Activated naive CD4-positive, alpha-beta T cell treated with anti-CD3 and anti-CD28 coated beads, Interleukin-2, amount 50 U/mL, for 72 hours (primary cell): ENCODE measurements around the gene GPC5. TPM values are rescaled to one million over a fixed set of nuclear protein-coding genes. Genes with fewer than 3 reads are reported as not detected.
"Not testable (repeated sequence)": the region's sequence is repeated elsewhere in the genome, so short reads cannot be mapped to it uniquely, and the experiment has no call there.

Experiments used
- ATAC-seq, 2 donors: fragments of 150-1000 bp; cut with Tn5 transposase; 2 replicates each; pipeline ENCODE4 v1.10.0; 2021; ENCODE audit warnings: mild to moderate bottlenecking in 2 of 2, moderate library complexity in 2 of 2
- DNase-seq, 2 donors: peaks; one replicate each; pipeline ENCODE4 v3.0.0; 2021 to 2022; ENCODE audit warnings: low spot score in 2 of 2
- H3K27ac Mint-ChIP-seq, 2 donors: one replicate each; pipeline ENCODE4 v1.8.0; 2022; ENCODE audit warnings: mild to moderate bottlenecking in 2 of 2, mixed read lengths in 2 of 2
- H3K36me3 Mint-ChIP-seq, 2 donors: one replicate each; pipeline ENCODE4 v1.8.0; 2022; ENCODE audit warnings: mixed read lengths in 2 of 2
- H3K9me3 Mint-ChIP-seq, 2 donors: one replicate each; pipeline ENCODE4 v1.8.0; 2022; ENCODE audit warnings: mixed read lengths in 2 of 2
- total RNA-seq, 2 donors: library from RNA; stranded (reverse); gene quantifications; one replicate each; pipeline ENCODE4 v1.2.3, GENCODE V29; 2022

The GPC5 gene
- total RNA-seq, 2 donors from 2014 or later, result 0.11 to 0.78 TPM

- ATAC-seq (no peak), DNase-seq (no peak)
- H3K9me3 Mint-ChIP-seq, result no peaks in the 10 kb centered on the region
- H3K27ac Mint-ChIP-seq, result no peak overlapping the region
- no peaks in the 10 kb centered on the region for H3K36me3 Mint-ChIP-seq
These were observed 3.5 kb downstream of the GPC5 start for GRCh38 chr13:91401920-91402319.

DNA sequence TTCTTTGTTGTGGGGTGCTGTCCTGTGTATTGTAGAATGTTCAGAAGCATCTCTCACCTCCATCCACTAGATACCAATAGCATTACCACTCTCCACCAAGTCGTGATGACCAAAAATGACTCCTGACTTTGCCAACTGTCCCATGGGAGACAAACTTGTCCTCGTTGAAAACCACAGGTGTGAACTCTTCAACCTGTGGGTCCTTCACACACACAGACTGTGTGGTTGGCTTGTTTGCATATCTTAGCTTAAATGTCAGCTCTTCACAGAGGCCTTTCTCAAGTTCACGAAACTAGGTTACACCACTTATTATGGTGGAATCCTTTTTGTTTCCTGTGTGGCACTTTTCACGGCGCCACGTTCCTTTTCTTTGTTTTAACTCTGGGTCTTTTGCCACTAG, 6.8 kb downstream of the GPC5 start:
- Mint-ChIP-seq H3K9me3 (no peaks in the 10 kb centered on the region), H3K27ac (no peak overlapping the region), H3K36me3 (no peaks in the 10 kb centered on the region)
- no peak for DNase-seq
- ATAC-seq, result no peak

- H3K9me3 Mint-ChIP-seq, result no peaks in the 10 kb centered on the region
- DNase-seq, result peak in 1 of 2 donors; percentile 45
- no peak overlapping the region for H3K27ac Mint-ChIP-seq
- H3K36me3 Mint-ChIP-seq, result no peaks in the 10 kb centered on the region
- ATAC-seq, result peak in 1 of 2 donors; percentile 75
These were observed 8.2 kb downstream of the GPC5 start for GRCh38 chr13:91406619-91407018.

- DNase-seq, result no peak
- no peak for ATAC-seq
- H3K27ac Mint-ChIP-seq, result no peak overlapping the region
- no peaks in the 10 kb centered on the region for H3K36me3 Mint-ChIP-seq
- no peaks in the 10 kb centered on the region for H3K9me3 Mint-ChIP-seq
These were observed 10.6 kb downstream of the GPC5 start for GRCh38 chr13:91408971-91409370.

- DNase-seq, H3K9me3 Mint-ChIP-seq, H3K36me3 Mint-ChIP-seq, ATAC-seq, H3K27ac Mint-ChIP-seq: not testable (repeated sequence)
These were observed 18.2 kb downstream of the GPC5 start for GRCh38 chr13:91416579-91416978.

DNA sequence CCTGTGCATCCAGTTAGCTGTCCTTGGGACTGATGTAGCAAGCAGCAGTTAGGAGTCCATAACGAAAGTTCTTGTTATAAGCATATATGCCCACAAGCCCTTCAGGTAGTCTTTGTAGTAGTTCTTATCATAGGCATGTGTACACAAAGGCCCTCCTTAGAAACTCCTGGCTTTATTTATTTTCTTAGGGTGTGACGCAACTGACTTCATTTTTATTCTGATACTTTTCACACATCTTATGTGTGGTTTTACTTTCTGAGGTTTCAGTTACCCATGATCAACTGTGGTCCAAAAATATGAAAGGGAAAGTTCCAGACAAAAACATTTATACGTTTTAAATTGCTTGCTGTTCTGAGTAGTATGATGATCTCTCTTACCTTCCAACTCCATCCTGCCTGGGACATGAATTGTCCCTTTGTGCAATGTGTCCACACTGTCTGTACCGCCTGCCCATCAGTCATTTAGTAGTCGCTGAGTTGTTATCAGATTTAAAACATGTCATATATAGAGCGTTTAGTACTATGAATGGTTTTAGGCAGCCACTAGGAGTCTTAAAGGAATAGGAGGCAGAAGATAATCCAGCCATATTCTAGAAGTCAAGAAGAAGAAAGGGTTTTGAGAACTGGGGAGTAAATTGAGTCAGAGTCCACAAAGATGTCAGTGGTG, 19.4 kb downstream of the GPC5 start:
- H3K36me3 Mint-ChIP-seq, result no peaks in the 10 kb centered on the region
- H3K9me3 Mint-ChIP-seq, result no peaks in the 10 kb centered on the region
- DNase-seq (no peak), ATAC-seq (peak in 1 of 2 donors; percentile 75)
- H3K27ac Mint-ChIP-seq, result no peak overlapping the region

DNA sequence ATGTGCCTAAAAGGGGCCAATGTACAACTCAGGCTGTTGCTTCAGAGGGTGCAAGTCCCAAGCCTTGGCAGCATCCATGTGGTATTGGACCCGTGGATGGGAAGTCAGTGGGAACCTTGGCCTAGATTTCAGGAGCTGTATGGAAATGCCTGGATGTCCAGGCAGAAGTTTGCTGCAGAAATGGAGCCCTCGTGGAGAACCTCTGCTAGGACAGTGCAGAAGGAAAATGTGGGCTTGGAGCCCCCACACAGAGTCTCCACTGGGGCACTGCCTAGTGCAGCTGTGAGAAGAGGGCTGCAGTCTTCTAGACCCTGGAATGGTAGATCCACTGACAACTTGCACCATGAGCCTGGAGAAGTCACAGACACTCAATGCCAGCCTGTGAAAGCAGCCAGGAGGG, 28.5 kb downstream of the GPC5 start:
- H3K27ac Mint-ChIP-seq, result no peak overlapping the region
- ATAC-seq (no peak), DNase-seq (no peak)
- H3K9me3 Mint-ChIP-seq, result peaks cover 17 to 31% of the 10 kb centered on the region in 2 donors
- peaks cover 16 to 23% of the 10 kb centered on the region in 2 donors for H3K36me3 Mint-ChIP-seq

GRCh38 chr13:91438674-91439073, 40.3 kb downstream of the GPC5 start:
- not testable (repeated sequence) for H3K27ac Mint-ChIP-seq, DNase-seq, ATAC-seq, H3K36me3 Mint-ChIP-seq
- peaks cover 9 to 11% of the 10 kb centered on the region in 2 donors for H3K9me3 Mint-ChIP-seq

DNA sequence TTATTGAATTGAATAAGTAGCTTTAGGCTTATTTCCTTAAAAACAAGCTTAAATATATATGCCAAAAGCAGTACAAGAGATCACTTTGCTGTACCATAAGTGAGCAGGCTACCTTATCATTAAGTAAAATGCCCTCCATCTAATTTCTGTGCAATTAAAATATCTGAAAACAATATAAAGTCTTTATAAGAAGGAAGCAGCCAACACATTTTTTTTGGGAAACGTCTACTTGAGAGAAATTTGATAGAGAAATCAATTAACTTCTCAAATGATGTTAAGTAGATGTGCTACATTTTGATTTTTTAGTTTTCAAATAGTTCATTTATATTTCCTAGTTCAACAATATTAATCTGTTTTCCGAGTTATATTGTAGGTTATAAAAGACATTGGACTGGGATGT, 52.5 kb downstream of the GPC5 start:
- H3K27ac Mint-ChIP-seq, result no peak overlapping the region
- H3K9me3 Mint-ChIP-seq, result no peaks in the 10 kb centered on the region
- H3K36me3 Mint-ChIP-seq, result no peaks in the 10 kb centered on the region
- no peak for ATAC-seq
- no peak for DNase-seq

- ATAC-seq, result no peak
- H3K9me3 Mint-ChIP-seq, result no peaks in the 10 kb centered on the region
- H3K27ac Mint-ChIP-seq, result no peak overlapping the region
- DNase-seq, result no peak
- H3K36me3 Mint-ChIP-seq, result no peaks in the 10 kb centered on the region
These were observed 56.2 kb downstream of the GPC5 start for GRCh38 chr13:91454666-91455065.

DNA sequence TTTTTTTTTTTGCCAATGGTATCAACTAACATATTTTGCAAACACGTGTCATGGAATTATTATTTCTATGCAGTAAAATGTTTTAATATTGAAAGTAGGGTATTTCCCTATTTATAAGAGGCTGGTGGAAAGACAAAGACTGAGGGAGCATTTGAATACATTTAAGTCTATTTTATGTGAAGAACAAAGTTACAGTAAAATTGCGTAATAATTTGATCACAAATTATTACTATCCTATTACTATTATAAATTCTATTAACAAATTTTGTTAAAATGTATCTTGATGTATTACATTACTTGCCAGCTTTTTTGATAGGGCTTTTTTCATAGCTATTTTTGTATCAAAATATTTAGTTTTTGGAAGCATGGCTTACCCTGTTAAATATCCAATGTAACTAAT, 58.4 kb downstream of the GPC5 start:
- ATAC-seq, result no peak
- no peak overlapping the region for H3K27ac Mint-ChIP-seq
- DNase-seq, result no peak
- no peaks in the 10 kb centered on the region for H3K9me3 Mint-ChIP-seq
- no peaks in the 10 kb centered on the region for H3K36me3 Mint-ChIP-seq

GRCh38 chr13:91459485-91459884, 61.1 kb downstream of the GPC5 start:
- no peak for ATAC-seq
- H3K36me3 Mint-ChIP-seq, result no peaks in the 10 kb centered on the region
- no peak overlapping the region for H3K27ac Mint-ChIP-seq
- no peak for DNase-seq
- H3K9me3 Mint-ChIP-seq, result no peaks in the 10 kb centered on the region

- no peaks in the 10 kb centered on the region for H3K36me3 Mint-ChIP-seq
- no peak for DNase-seq
- H3K27ac Mint-ChIP-seq, result no peak overlapping the region
- no peak for ATAC-seq
- H3K9me3 Mint-ChIP-seq, result no peaks in the 10 kb centered on the region
These were observed 65.9 kb downstream of the GPC5 start for GRCh38 chr13:91464336-91464735.

- no peaks in the 10 kb centered on the region for H3K9me3 Mint-ChIP-seq
These were observed 68.8 kb downstream of the GPC5 start for GRCh38 chr13:91467236-91467635.

DNA sequence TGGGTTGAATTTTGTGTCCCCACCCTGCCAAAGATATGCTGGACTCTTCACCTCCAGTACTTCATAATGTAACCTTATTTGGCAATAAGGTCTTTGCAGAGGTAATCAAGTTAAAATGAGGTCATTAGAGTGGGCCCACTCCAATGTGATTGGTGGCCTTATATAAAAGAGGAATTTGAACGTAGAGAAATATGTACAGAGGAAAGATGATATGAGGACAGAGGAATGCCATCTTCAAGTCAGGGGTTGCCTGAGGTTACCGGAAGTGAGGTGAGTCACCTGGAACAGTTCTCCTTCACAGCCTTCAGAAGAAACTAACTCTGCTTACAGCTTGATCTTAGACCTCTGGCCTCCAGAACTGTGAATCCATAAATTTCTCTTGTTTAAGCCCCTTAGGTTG, 69.9 kb downstream of the GPC5 start:
- ATAC-seq (no peak), DNase-seq (no peak)
- Mint-ChIP-seq H3K27ac (no peak overlapping the region), H3K36me3 (no peaks in the 10 kb centered on the region), H3K9me3 (no peaks in the 10 kb centered on the region)

More at GRCh38 chr13:91467236-91467635, 68.8 kb downstream of the GPC5 start:
- no peak overlapping the region for H3K27ac Mint-ChIP-seq
- ATAC-seq, result no peak
- H3K36me3 Mint-ChIP-seq, result no peaks in the 10 kb centered on the region
- DNase-seq, result no peak

DNA sequence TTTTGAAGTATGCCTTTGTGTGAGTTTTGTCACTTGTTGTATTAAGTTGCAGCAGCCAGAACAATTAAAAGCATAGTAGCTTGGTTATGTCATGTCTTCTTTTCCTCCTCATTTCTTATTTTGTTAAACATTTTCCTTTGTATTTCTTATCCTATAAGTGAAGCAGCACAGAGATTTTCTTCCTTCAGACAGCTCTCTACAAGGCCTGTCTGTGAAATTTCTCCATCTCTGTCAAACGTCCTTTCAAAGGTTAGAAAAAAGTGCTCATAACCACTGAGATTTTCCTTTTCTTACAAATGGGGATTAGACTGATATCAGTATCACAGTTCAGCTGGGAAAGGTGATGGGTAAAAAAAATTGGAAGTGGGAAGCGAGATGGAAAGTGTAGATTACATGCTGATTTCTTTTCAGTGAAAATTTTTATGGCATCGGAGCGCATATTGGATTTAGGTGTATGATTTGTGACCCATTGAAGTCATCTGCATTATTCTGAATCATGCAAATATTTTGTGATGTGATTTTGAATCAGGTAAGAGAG, 71.7 kb downstream of the GPC5 start:
- ATAC-seq, result no peak
- H3K27ac Mint-ChIP-seq, result no peak overlapping the region
- no peak for DNase-seq
- H3K36me3 Mint-ChIP-seq, result no peaks in the 10 kb centered on the region
- H3K9me3 Mint-ChIP-seq, result no peaks in the 10 kb centered on the region

- Mint-ChIP-seq H3K9me3 (no peaks in the 10 kb centered on the region), H3K27ac (no peak overlapping the region), H3K36me3 (no peaks in the 10 kb centered on the region)
- ATAC-seq (no peak), DNase-seq (no peak)
These were observed 72.3 kb downstream of the GPC5 start for GRCh38 chr13:91470681-91471080.

DNA sequence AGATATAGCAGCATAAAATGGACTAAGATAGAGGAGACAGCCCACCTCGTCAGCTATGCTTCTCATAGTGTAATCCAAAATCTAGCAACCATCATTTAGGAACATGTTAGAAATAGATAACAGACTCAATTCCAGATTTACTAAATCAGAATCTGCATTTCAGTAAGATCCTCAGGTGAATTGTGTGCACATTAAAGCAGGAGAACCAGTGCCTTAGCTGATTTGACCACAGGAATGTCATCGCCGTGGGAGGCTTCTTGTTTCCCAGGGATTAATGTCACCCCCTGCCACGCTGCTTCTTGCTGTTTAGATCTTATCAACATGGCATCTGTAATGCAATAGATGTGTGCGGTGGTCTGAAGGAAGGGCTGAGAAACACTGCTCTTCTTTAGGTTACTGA, 84.0 kb downstream of the GPC5 start:
- Mint-ChIP-seq H3K36me3 (no peaks in the 10 kb centered on the region), H3K27ac (no peak overlapping the region), H3K9me3 (no peaks in the 10 kb centered on the region)
- no peak for DNase-seq
- ATAC-seq, result no peak
